BJ (cell line): ENCODE data around the gene PKP2. TPM values are rescaled to one million over a fixed set of nuclear protein-coding genes. Genes with fewer than 3 reads are reported as not detected.
"Not testable (repeated sequence)": the region's sequence is repeated elsewhere in the genome, so short reads cannot be mapped to it uniquely, and the experiment has no call there.

ENCODE experiments used
- CTCF ChIA-PET: fragments of 350-600 bp; formaldehyde crosslinking; extraction: SDS; loops from one replicate; lab custom pipeline; 2021; ENCODE audit warnings: antibody characterized with exemption, inconsistent platforms; lab: Yijun Ruan, JAX
- POLR2A ChIA-PET: fragments of 300-600 bp; sonication (Branson Sonifier 250); formaldehyde crosslinking; extraction: SDS; loops from one replicate; lab custom pipeline; 2021; ENCODE audit warnings: antibody characterized with exemption; lab: Charles Lee
- DNase-seq: peaks from one replicate; pipeline ENCODE4 v3.0.0-alpha.2; 2011; ENCODE audit warnings: low read depth
- H3K27me3 ChIP-seq: 2 replicates; pipeline ENCODE4 v1.6.0; 2011; ENCODE audit warnings: low read length; ENCODE audit not compliant: control insufficient read depth, insufficient read depth
- H3K36me3 ChIP-seq: 2 replicates; pipeline ENCODE4 v1.5.1; 2011; ENCODE audit warnings: low read length; ENCODE audit not compliant: control insufficient read depth, insufficient read depth
- H3K4me3 ChIP-seq: 2 replicates; pipeline ENCODE4 v1.5.1; 2011; ENCODE audit warnings: low read depth, mild to moderate bottlenecking, control low read depth, low read length
- CTCF ChIP-seq: IDR thresholded peaks from 2 replicates; pipeline ENCODE4 v1.5.1; 2011; ENCODE audit warnings: low read depth, mild to moderate bottlenecking, control low read depth, inconsistent platforms, low read length, moderate library complexity; ENCODE audit not compliant: insufficient read depth
- polyA plus RNA-seq: library from polyadenylated mRNA; depleted of rRNA; stranded (reverse); fragments of >200 nt; gene quantifications from 2 replicates; pipeline ENCODE4 v1.2.3, GENCODE V29; 2011

Gene PKP2
- polyA plus RNA-seq, 1 experiment, result 0.04 TPM

DNA sequence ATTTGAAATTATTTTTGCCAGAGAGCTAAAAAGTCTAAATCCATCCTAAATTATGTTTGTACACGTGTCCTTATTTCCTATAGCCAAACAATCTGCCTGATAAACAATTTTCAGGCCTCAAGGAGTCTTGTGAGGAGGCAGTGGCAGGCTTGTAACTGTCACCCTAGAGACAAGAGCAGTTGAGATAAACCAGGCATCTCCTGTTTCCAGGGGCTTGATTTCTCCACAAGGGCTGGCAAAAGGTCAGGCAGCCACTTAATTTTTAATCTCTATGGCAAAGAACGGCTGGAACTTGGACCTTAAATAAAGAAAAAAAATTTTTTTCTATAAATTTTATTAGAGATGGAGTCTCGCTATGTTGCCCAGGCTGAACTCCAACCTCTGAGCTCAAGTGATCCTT lies 15.5 kb downstream of the PKP2 start:
- DNase-seq, result no peak
- Histone ChIP-seq H3K4me3 (no peak overlapping the region), H3K36me3 (no peaks in the 10 kb centered on the region), H3K27me3 (no peaks in the 10 kb centered on the region)
- ChIA-PET POLR2A (no interaction called here), CTCF (no interaction called here)
- no peak for TF ChIP-seq CTCF

GRCh38 chr12:32879066-32879465 lies 17.5 kb downstream of the PKP2 start:
- CTCF ChIA-PET, result not testable (repeated sequence)

GRCh38 chr12:32877601-32878459 lies 18.7 kb downstream of the PKP2 start:
- Histone ChIP-seq H3K36me3 (no peaks in the 10 kb centered on the region), H3K27me3 (no peaks in the 10 kb centered on the region), H3K4me3 (no peak overlapping the region)
- no peak for DNase-seq
- POLR2A ChIA-PET, result no interaction called here
- TF ChIP-seq CTCF, result no peak
- CTCF ChIA-PET, result no interaction called here

More at GRCh38 chr12:32879066-32879465, 17.5 kb downstream of the PKP2 start:
- H3K36me3 ChIP-seq, POLR2A ChIA-PET, DNase-seq, H3K4me3 ChIP-seq, H3K27me3 ChIP-seq: not testable (repeated sequence)

DNA sequence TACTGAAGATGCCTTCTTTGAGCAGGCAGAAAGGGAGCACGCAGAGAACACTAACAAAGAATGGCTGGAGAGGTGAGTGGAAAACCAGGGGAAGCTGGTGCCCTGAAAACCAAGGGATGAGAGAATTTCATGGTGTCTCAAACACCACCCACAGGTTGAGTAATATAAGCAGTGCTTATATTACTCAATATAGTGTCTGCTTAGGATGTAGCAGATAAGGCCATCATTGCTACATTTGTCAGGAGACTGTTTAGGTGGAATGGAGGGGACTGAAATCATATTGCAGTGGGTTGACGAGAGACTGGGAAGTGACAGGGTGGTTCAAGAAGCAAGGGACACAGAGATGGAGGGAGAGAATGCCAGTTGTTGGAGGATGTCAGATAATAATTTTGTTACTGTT lies 20.6 kb downstream of the PKP2 start:
- Histone ChIP-seq H3K36me3 (no peaks in the 10 kb centered on the region), H3K27me3 (no peaks in the 10 kb centered on the region), H3K4me3 (no peak overlapping the region)
- DNase-seq, result no peak
- ChIA-PET POLR2A (no interaction called here), CTCF (no interaction called here)
- TF ChIP-seq CTCF, result no peak

- TF ChIP-seq CTCF, result no peak
- CTCF ChIA-PET, result no interaction called here
- H3K4me3 ChIP-seq, result no peak overlapping the region
- POLR2A ChIA-PET, result no interaction called here
- no peak for DNase-seq
- no peaks in the 10 kb centered on the region for H3K36me3 ChIP-seq
- no peaks in the 10 kb centered on the region for H3K27me3 ChIP-seq
These were observed 21.6 kb downstream of the PKP2 start for GRCh38 chr12:32874975-32875374.

- CTCF ChIA-PET, result no interaction called here
- TF ChIP-seq CTCF, result no peak
- Histone ChIP-seq H3K27me3 (no peaks in the 10 kb centered on the region), H3K4me3 (no peak overlapping the region), H3K36me3 (no peaks in the 10 kb centered on the region)
- DNase-seq, result no peak
- POLR2A ChIA-PET, result no interaction called here
These were observed 22.5 kb downstream of the PKP2 start for GRCh38 chr12:32874078-32874477.

DNA sequence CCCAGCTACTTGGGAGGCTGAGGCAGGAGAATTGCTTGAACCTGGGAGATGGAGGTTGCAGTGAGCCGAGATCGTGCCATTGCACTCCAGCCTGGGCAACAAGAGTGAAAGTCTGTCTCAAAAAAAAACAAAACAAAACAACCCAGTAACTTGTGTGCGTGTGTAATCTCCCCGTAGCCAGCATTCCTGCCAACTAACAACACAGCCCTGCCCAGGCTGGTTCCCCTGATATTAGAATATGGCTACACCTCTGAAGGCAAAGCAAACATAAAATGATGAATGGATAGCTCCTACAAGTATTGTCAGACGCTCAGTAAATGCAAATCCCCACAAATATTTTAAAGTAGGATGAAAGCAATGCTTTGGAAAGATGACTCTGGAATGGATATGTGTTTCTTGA lies 24.2 kb downstream of the PKP2 start:
- DNase-seq, CTCF ChIA-PET, H3K27me3 ChIP-seq, H3K4me3 ChIP-seq, H3K36me3 ChIP-seq, POLR2A ChIA-PET: not testable (repeated sequence)
